ENCODE results near the gene EREG. TPM values are rescaled to one million over a fixed set of nuclear protein-coding genes. Genes with fewer than 3 reads are reported as not detected.

EREG gene
- total and polyA plus RNA-seq, 4 donors = 0.51 TPM; not detected in 3

DNA sequence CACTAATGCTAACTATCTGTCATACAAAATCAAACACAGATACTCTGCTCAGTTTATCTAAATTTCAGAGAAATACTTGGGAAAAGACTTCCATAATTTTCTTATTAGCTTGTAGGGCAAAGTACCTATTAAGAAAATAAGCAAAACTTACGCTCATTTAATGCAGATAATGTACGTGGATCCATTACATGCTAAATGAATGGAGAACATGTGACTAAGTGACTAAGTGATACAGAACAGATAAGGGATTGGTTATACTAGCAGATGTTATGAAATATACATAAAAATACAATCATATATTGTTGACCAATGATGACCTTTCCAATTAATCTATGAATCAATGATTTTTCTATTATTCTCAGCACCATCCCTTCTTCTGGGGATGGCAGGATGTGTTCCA is 25.7 kb downstream of the EREG start:
- no peak overlapping the region for H3K9ac ChIP-seq (ENCODE audit: low read depth in 1 of 2, low read length in 2 of 2)
- no peak for DNase-seq (ENCODE audit: low spot score)
- TF ChIP-seq HNF4G (IDR thresholded peaks at IDR 0.05) (no peak), RXRA (IDR thresholded peaks at IDR 0.05) (no peak), FOXA1 (IDR thresholded peaks at IDR 0.05) (no peak), NR2F2 (IDR thresholded peaks at IDR 0.05) (no peak), TAF1 (conservative IDR thresholded peaks at IDR 0.05) (no peak), GABPA (IDR thresholded peaks at IDR 0.05 in 1 of 2, conservative IDR thresholded peaks at IDR 0.05 in 1 of 2) (no peak), FOXA2 (IDR thresholded peaks at IDR 0.05) (no peak), YY1 (IDR thresholded peaks at IDR 0.05) (no peak), HNF4A (conservative IDR thresholded peaks at IDR 0.05) (no peak), EGR1 (IDR thresholded peaks at IDR 0.05; ENCODE audit: low read depth in 2 of 2) (no peak), RAD21 (IDR thresholded peaks at IDR 0.05) (no peak), SP1 (IDR thresholded peaks at IDR 0.05) (no peak), ZBTB33 (IDR thresholded peaks at IDR 0.05) (no peak), JUND (IDR thresholded peaks at IDR 0.05) (no peak)
- TF ChIP-seq, protein P1, sequence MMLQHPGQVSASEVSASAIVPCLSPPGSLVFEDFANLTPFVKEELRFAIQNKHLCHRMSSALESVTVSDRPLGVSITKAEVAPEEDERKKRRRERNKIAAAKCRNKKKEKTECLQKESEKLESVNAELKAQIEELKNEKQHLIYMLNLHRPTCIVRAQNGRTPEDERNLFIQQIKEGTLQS (IDR thresholded peaks at IDR 0.05) = no peak
- TF ChIP-seq, protein P2, sequence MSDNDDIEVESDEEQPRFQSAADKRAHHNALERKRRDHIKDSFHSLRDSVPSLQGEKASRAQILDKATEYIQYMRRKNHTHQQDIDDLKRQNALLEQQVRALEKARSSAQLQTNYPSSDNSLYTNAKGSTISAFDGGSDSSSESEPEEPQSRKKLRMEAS (IDR thresholded peaks at IDR 0.05) = no peak
- TF ChIP-seq, protein P3, sequence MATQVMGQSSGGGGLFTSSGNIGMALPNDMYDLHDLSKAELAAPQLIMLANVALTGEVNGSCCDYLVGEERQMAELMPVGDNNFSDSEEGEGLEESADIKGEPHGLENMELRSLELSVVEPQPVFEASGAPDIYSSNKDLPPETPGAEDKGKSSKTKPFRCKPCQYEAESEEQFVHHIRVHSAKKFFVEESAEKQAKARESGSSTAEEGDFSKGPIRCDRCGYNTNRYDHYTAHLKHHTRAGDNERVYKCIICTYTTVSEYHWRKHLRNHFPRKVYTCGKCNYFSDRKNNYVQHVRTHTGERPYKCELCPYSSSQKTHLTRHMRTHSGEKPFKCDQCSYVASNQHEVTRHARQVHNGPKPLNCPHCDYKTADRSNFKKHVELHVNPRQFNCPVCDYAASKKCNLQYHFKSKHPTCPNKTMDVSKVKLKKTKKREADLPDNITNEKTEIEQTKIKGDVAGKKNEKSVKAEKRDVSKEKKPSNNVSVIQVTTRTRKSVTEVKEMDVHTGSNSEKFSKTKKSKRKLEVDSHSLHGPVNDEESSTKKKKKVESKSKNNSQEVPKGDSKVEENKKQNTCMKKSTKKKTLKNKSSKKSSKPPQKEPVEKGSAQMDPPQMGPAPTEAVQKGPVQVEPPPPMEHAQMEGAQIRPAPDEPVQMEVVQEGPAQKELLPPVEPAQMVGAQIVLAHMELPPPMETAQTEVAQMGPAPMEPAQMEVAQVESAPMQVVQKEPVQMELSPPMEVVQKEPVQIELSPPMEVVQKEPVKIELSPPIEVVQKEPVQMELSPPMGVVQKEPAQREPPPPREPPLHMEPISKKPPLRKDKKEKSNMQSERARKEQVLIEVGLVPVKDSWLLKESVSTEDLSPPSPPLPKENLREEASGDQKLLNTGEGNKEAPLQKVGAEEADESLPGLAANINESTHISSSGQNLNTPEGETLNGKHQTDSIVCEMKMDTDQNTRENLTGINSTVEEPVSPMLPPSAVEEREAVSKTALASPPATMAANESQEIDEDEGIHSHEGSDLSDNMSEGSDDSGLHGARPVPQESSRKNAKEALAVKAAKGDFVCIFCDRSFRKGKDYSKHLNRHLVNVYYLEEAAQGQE (IDR thresholded peaks at IDR 0.05) = no peak
- no peak overlapping the region for H3K4me3 ChIP-seq (ENCODE audit: low read depth in 1 of 3, low read length in 3 of 3)
- H3K27me3 ChIP-seq (ENCODE audit: control insufficient read depth in 4 of 4, insufficient read depth in 4 of 4, low read length in 3 of 4) = peaks cover 0 to 3% (median 0%) of the 10 kb centered on the region in 4 donors
- WGBS = 89% methylated on average over 2 of the region's 2 CpGs
- no peak overlapping the region for H3K27ac ChIP-seq (ENCODE audit: low read depth in 1 of 2, low read length in 2 of 2)
- H3K36me3 ChIP-seq (ENCODE audit: control insufficient read depth in 4 of 4, insufficient read depth in 3 of 4, low read depth in 1 of 4, low read length in 3 of 4) = no peaks in the 10 kb centered on the region
- H3K9me3 ChIP-seq (ENCODE audit: control insufficient read depth in 4 of 4, low read length in 3 of 4) = no peaks in the 10 kb centered on the region
- no peaks in the 10 kb centered on the region for H3K4me1 ChIP-seq (ENCODE audit: control insufficient read depth in 4 of 4, insufficient read depth in 4 of 4, low read length in 3 of 4)

- Histone ChIP-seq H3K4me3 (ENCODE audit: low read depth in 1 of 3, low read length in 3 of 3) (no peak overlapping the region), H3K4me1 (ENCODE audit: control insufficient read depth in 4 of 4, insufficient read depth in 4 of 4, low read length in 3 of 4) (no peaks in the 10 kb centered on the region), H3K27ac (ENCODE audit: low read depth in 1 of 2, low read length in 2 of 2) (no peak overlapping the region), H3K9ac (ENCODE audit: low read depth in 1 of 2, low read length in 2 of 2) (no peak overlapping the region), H3K9me3 (ENCODE audit: control insufficient read depth in 4 of 4, low read length in 3 of 4) (no peaks in the 10 kb centered on the region), H3K27me3 (ENCODE audit: control insufficient read depth in 4 of 4, insufficient read depth in 4 of 4, low read length in 3 of 4) (peaks cover 0 to 3% (median 0%) of the 10 kb centered on the region in 4 donors), H3K36me3 (ENCODE audit: control insufficient read depth in 4 of 4, insufficient read depth in 3 of 4, low read depth in 1 of 4, low read length in 3 of 4) (no peaks in the 10 kb centered on the region)
- TF ChIP-seq RAD21 (IDR thresholded peaks at IDR 0.05) = no peak
- TF ChIP-seq HNF4G (IDR thresholded peaks at IDR 0.05) = no peak
- TF ChIP-seq, protein P2 (IDR thresholded peaks at IDR 0.05) = no peak
- TF ChIP-seq YY1 (IDR thresholded peaks at IDR 0.05) = no peak
- no peak for TF ChIP-seq RXRA (IDR thresholded peaks at IDR 0.05)
- no peak for TF ChIP-seq FOXA2 (IDR thresholded peaks at IDR 0.05)
- TF ChIP-seq, protein P3 (IDR thresholded peaks at IDR 0.05) = no peak
- no peak for TF ChIP-seq FOXA1 (IDR thresholded peaks at IDR 0.05)
- TF ChIP-seq HNF4A (conservative IDR thresholded peaks at IDR 0.05) = no peak
- TF ChIP-seq JUND (IDR thresholded peaks at IDR 0.05) = no peak
- TF ChIP-seq GABPA (IDR thresholded peaks at IDR 0.05 in 1 of 2, conservative IDR thresholded peaks at IDR 0.05 in 1 of 2) = no peak
- TF ChIP-seq, protein P1 (IDR thresholded peaks at IDR 0.05) = no peak
- TF ChIP-seq SP1 (IDR thresholded peaks at IDR 0.05) = no peak
- no peak for TF ChIP-seq ZBTB33 (IDR thresholded peaks at IDR 0.05)
- no peak for DNase-seq (ENCODE audit: low spot score)
Observed at GRCh38 chr4:74391346-74391745, 26.4 kb downstream of the EREG start.
